ENCODE results near the gene UGT1A5. TPM values are rescaled to one million over a fixed set of nuclear protein-coding genes. Genes with fewer than 3 reads are reported as not detected.

Gene UGT1A5
- total and polyA plus RNA-seq, 2 experiments from 2014 or later: not detected

GRCh38 chr2:233699424-233700027, 13.2 kb upstream of the UGT1A5 start:
- no peaks in the 10 kb centered on the region for H3K36me3 ChIP-seq (ENCODE audit: insufficient read depth)
- no peak overlapping the region for H3K27ac ChIP-seq (ENCODE audit: low read depth)
- DNase-seq (ENCODE audit: low spot score) (no peak), ATAC-seq (peak; percentile 22; the same call in 2 of the 3 replicates)
- peak overlapping the region; percentile 81; the same call in 1 of the 2 replicates for H2AFZ ChIP-seq
- H3K4me1 ChIP-seq (ENCODE audit: insufficient read depth): 0 out of 2 replicates have a peak, but pooled peaks cover 5% of the 10 kb centered on the region
- H4K20me1 ChIP-seq (replicated peaks; ENCODE audit: insufficient read depth): no peaks in the 10 kb centered on the region
- Mint-ChIP-seq H3K36me3 (ENCODE audit: low read depth) (no peaks in the 10 kb centered on the region), H3K9me3 (no peaks in the 10 kb centered on the region), H3K4me3 (no peak overlapping the region), H3K27ac (peak overlapping the region; percentile 93), H3K27me3 (ENCODE audit: insufficient read depth, low read depth, poor library complexity) (no peaks in the 10 kb centered on the region), H3K4me1 (peaks cover 5% of the 10 kb centered on the region; the same call in 2 of the 3 replicates)
- no peaks in the 10 kb centered on the region for H3F3A ChIP-seq (replicated peaks; ENCODE audit: low read depth)
- H3K9me2 ChIP-seq (ENCODE audit: insufficient read depth): no peaks in the 10 kb centered on the region
- no peak overlapping the region for H3K4me2 ChIP-seq
- TF ChIP-seq EZH2phosphoT487 (IDR thresholded peaks at IDR 0.05; ENCODE audit: unreplicated experiment): no peak
- TF ChIP-seq JUNB (IDR thresholded peaks at IDR 0.05; ENCODE audit: unreplicated experiment): no peak
- TF ChIP-seq ZNF114 (CRISPR knock-in tag; IDR thresholded peaks at IDR 0.05): no peak
- TF ChIP-seq ZNF462 (CRISPR knock-in tag; IDR thresholded peaks at IDR 0.05): no peak
- TF ChIP-seq CTCF (conservative IDR thresholded peaks at IDR 0.05; ENCODE audit: low read depth in 2 of 2): no peak
- TF ChIP-seq ETS1 (IDR thresholded peaks at IDR 0.05): no peak
- H3K4me3 ChIP-seq: no peak overlapping the region
- H3K79me2 ChIP-seq (replicated peaks; ENCODE audit: insufficient read depth): no peaks in the 10 kb centered on the region
- no peaks in the 10 kb centered on the region for H3K27me3 ChIP-seq (ENCODE audit: insufficient read depth)

Data from GM23338 (cell line).